Measurements from ENCODE around the gene UPF3B. TPM values are rescaled to one million over a fixed set of nuclear protein-coding genes. Genes with fewer than 3 reads are reported as not detected.

UPF3B gene, protein sequence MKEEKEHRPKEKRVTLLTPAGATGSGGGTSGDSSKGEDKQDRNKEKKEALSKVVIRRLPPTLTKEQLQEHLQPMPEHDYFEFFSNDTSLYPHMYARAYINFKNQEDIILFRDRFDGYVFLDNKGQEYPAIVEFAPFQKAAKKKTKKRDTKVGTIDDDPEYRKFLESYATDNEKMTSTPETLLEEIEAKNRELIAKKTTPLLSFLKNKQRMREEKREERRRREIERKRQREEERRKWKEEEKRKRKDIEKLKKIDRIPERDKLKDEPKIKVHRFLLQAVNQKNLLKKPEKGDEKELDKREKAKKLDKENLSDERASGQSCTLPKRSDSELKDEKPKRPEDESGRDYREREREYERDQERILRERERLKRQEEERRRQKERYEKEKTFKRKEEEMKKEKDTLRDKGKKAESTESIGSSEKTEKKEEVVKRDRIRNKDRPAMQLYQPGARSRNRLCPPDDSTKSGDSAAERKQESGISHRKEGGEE
- total RNA-seq: 1.0 and 1.5 TPM in 2 replicates

DNA sequence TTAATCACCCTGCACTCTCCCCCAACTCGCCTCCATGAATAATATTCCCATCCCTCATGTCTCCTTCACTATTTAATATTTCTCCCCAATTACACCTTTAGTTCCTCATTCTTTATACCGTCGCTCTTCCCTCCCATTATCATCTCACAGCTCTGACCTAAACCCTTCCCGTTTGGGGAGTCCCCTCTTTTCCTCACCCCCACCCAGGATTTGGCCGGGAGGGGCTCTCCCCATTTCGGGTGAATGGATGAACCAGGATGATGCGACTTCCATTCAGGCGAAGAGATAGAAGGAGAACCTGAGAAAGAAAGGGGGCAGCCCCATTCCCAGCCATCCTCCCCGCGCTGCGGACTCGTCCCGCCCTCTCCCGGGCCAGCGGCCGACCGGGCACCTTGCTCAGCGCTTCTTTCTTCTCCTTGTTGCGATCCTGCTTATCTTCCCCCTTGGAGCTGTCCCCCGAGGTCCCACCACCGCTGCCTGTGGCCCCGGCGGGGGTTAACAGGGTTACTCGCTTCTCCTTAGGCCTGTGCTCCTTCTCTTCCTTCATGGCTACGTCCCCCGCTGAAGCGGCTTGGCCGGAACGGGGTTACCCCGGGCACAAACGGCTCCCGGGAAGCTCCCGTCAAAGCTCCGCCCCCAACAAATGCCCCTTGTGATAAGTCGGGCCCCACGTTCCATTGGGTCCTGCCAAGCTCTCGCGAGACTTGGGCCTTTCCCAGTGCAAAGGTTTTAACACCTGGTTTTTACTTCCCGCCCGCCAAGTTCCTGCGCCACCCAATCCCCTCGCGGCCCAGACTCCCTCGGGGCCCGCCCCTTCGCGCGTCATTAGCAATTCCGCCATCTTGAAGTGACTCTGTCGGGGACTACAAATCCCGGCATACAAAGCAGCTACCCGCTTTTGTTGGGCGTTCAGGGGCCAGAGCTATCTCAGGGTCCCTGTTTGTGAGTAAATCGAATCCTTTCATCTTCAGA is at the start of gene UPF3B:
Gene UPF3B (minus strand): TSS at position 582 of the 972 bp plus-strand sequence. CDS start 35 bp downstream, at position 547.

DNA sequence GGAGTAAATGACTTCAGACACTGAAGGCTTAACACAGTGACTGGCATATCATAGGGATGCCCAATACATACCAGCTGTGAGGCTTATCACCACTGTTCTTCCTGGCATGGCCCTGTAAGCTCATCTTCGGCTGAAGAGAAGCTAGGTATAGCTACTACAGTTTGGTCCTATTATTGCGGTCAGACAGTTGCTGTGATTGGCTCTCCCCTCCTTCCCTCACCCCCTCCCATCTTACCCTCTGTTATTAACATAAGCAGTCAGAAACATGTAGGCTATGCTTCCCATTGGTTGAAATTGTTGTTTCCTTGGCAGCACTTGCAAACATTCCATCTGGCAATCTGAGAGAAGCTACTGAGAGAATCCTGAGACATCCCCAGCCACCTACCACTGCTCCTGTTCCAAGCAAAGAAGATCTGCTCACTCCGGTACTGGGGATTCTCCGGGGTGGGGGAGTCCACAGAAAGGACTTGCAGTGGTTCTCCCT is 43.1 kb upstream of the UPF3B start, which contains the start of gene AKAP14:
Gene AKAP14 (plus strand): TSS at position 51 of the 484 bp plus-strand sequence. CDS start 7,331 bp downstream, outside the sequence.

DNA sequence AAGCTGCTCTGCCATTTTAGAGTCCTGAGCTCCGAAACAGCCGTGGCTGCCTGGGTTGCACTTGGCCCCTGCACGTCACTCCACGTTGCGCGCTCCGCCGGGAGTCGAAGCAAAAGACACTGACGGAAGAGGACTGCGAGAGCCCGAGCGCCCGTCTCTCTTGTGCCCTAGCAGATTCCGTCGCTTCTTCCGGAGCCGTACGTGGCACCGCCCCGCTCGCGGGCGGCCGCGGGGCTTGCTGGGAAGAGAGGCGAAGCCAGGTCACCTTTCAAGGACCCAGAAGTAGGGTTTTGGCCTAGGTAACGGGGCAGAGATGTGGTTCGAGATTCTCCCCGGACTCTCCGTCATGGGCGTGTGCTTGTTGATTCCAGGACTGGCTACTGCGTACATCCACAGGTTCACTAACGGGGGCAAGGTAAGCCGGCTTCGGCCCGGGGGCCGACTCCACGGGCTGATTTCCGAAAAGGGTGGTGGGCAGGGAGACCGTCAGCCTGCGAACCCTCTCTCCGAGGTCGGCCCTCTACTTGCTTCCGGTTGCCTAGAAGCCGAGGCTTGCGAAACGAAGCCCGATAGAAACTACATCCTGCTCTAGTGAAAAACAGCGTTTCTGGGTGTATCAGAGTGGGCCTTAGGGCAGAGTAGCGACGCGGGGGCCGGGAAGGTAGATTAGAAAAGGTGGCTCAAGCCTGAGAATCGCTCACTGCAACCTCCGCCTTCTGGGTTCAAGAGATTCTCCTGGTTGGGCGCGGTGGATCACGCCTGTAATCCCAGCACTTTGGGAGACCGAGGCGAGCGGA is 19.0 kb upstream of the UPF3B start, which contains the start of the genes NDUFA1 and RNF113A:
Gene NDUFA1 (plus strand): TSS at position 234 of the 797 bp plus-strand sequence. CDS start 80 bp downstream, at position 314.
Gene RNF113A (minus strand): TSS at position 135 of the 797 bp plus-strand sequence. CDS start 120 bp downstream, at position 15.

DNA sequence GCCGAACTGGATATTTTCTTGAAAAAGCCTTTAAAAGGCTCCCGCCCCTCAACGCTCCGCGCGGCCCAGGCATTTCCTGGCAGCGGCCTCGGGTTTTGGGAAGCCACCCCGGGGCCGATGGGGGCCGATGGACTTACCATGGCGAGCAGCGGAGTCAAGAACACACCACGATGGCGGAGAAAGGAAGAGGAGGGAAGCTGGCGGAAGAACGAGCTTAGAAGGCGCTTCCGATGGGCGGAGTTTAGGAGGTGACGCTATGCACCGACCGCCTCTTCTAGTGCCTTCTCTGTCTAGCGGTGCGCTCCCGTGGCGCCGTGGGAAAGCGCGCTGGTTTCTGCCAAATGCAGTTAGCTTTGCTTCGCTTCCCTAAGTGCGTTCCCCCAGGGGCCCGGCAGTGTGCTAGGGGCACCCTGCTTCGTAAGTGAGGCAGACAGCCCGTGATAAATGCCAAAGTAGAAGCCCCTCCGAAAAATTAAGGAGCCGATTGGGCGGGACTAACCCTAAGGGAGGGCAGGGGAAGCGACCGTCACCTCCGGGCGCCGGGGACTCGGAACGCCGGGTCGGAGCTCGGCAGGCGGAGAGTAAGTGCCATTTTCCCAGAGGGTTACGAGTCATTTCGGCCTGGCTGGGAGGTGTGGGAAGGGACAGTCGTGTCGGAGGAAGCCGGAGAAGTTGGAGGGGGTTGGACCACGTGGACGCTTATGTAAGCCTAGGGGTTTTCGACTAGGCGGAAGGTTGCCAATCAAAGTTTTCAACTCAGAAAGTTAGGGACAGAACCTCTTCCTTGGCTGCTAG is 61.1 kb downstream of the UPF3B start, which contains the start of gene RPL39:
Gene RPL39 (minus strand): TSS at position 194 of the 795 bp plus-strand sequence. CDS start 54 bp downstream, at position 140.

Small RNA genes within 50 kb of the gene (small RNA-seq; reads per million reads assigned to genes)
- not detected for gene SNORA69 (ENCODE audit: low replicate concordance)

Other genes with a start within 250 kb of the UPF3B start
- gene NKRF, start 246.5 kb downstream of the UPF3B start, total RNA-seq: 3.5 and 5.9 TPM in 2 replicates
- 13.7 and 18.4 TPM in 2 replicates for gene SEPTIN6, start 159.8 kb downstream of the UPF3B start, total RNA-seq
- gene SOWAHD, start 94.4 kb downstream of the UPF3B start, total RNA-seq: 0.22 TPM in 1 of 2 replicates, not detected in the other
- gene RPL39, start 61.3 kb downstream of the UPF3B start, total RNA-seq: 508 and 2,056 TPM in 2 replicates
- 10.3 and 27.1 TPM in 2 replicates for gene RNF113A, start 18.8 kb upstream of the UPF3B start, total RNA-seq
- 29.1 and 63.2 TPM in 2 replicates for gene NDUFA1, start 18.9 kb upstream of the UPF3B start, total RNA-seq
- gene AKAP14, start 42.9 kb upstream of the UPF3B start, total RNA-seq: not detected in 2 replicates
- 4.0 and 6.3 TPM in 2 replicates for gene NKAP, start 90.8 kb upstream of the UPF3B start, total RNA-seq
- gene RHOXF2B, start 224.7 kb upstream of the UPF3B start, total RNA-seq: not detected in 2 replicates